MM.1S (cell line): ENCODE results near the gene TTLL1.

Source experiments
- DNase-seq: peaks from one replicate; pipeline ENCODE4 v3.0.0-alpha.2; 2015
- H2AFZ ChIP-seq: fragments of 300-600 bp; sonication (generic); 2 replicates; pipeline ENCODE4 v1.6.0; 2016; ENCODE audit warnings: antibody characterized with exemption, low read length
- H3F3A ChIP-seq: fragments of 300-600 bp; sonication (generic); 2 replicates; pipeline ENCODE4 v1.6.1; 2016; ENCODE audit warnings: mild to moderate bottlenecking, antibody characterized with exemption, low read length, moderate library complexity, mixed read lengths; ENCODE audit not compliant: insufficient read depth
- H3K27ac ChIP-seq: fragments of 300-600 bp; sonication (generic); 2 replicates; pipeline ENCODE4 v1.5.1; 2016; ENCODE audit warnings: mild to moderate bottlenecking, low read length
- H3K27me3 ChIP-seq: fragments of 300-600 bp; sonication (generic); replicated peaks from 2 replicates; pipeline ENCODE4 v1.6.0; 2016; ENCODE audit warnings: low read length; ENCODE audit not compliant: insufficient read depth
- H3K36me3 ChIP-seq: fragments of 300-600 bp; sonication (generic); replicated peaks from 2 replicates; pipeline ENCODE4 v1.6.1; 2016; ENCODE audit warnings: mild to moderate bottlenecking, low read length, mixed read lengths; ENCODE audit not compliant: insufficient read depth
- H3K4me1 ChIP-seq: fragments of 300-600 bp; sonication (generic); 2 replicates; pipeline ENCODE4 v1.6.1; 2016; ENCODE audit warnings: low read length, mixed read lengths
- H3K4me2 ChIP-seq: fragments of 300-600 bp; sonication (generic); 2 replicates; pipeline ENCODE4 v1.6.0; 2016; ENCODE audit warnings: low read depth, low read length
- H3K4me3 ChIP-seq: fragments of 300-600 bp; sonication (generic); 2 replicates; pipeline ENCODE4 v1.5.1; 2016; ENCODE audit warnings: low read length, mixed read lengths
- H3K79me2 ChIP-seq: fragments of 300-600 bp; sonication (generic); 2 replicates; pipeline ENCODE4 v1.6.1; 2016; ENCODE audit warnings: mixed run types, low read length, mixed read lengths
- H3K9ac ChIP-seq: fragments of 300-600 bp; sonication (generic); 2 replicates; pipeline ENCODE4 v1.6.1; 2016; ENCODE audit warnings: low read length, mixed read lengths
- H3K9me2 ChIP-seq: fragments of 300-600 bp; sonication (generic); replicated peaks from 2 replicates; pipeline ENCODE4 v1.6.1; 2016; ENCODE audit warnings: mild to moderate bottlenecking, low read length, mixed read lengths; ENCODE audit not compliant: insufficient read depth
- H3K9me3 ChIP-seq: fragments of 300-600 bp; sonication (generic); replicated peaks from 2 replicates; pipeline ENCODE4 v1.6.1; 2016; ENCODE audit warnings: mild to moderate bottlenecking, low read length, mixed read lengths; ENCODE audit not compliant: insufficient read depth
- H4K20me1 ChIP-seq: fragments of 300-600 bp; sonication (generic); 2 replicates; pipeline ENCODE4 v1.6.1; 2016; ENCODE audit warnings: mild to moderate bottlenecking, low read length, moderate library complexity, mixed read lengths; ENCODE audit not compliant: insufficient read depth
- CTCF ChIP-seq: fragments of 300-600 bp; sonication (generic); IDR thresholded peaks from 2 replicates; pipeline ENCODE4 v1.5.1; 2016; ENCODE audit warnings: antibody characterized with exemption, low read length, mixed read lengths
- EZH2 ChIP-seq: fragments of 300-600 bp; sonication (generic); optimal IDR thresholded peaks from 2 replicates; pipeline ENCODE3; 2017; ENCODE audit warnings: low read depth, mild to moderate bottlenecking, antibody characterized with exemption, low read length, mixed read lengths
- EZH2phosphoT487 ChIP-seq: fragments of 300-600 bp; sonication (generic); IDR thresholded peaks from 2 replicates; pipeline ENCODE4 v1.6.1; 2018; ENCODE audit warnings: antibody characterized with exemption, low read length

TTLL1 gene

GRCh38 chr22:43090130-43090789 is 1.1 kb upstream of the TTLL1 start:
- Histone ChIP-seq H3K4me2 (no peak overlapping the region), H3K27me3 (no peaks in the 10 kb centered on the region; the same call in 1 of the 2 replicates), H3K4me3 (no peak overlapping the region), H3K27ac (no peak overlapping the region), H2AFZ (no peak overlapping the region), H3K9me3 (no peaks in the 10 kb centered on the region), H3K9ac (no peak overlapping the region), H3K9me2 (no peaks in the 10 kb centered on the region), H3K36me3 (no peaks in the 10 kb centered on the region), H3K79me2 (no peaks in the 10 kb centered on the region), H3F3A (peaks cover 27% of the 10 kb centered on the region), H3K4me1 (peaks cover 18% of the 10 kb centered on the region), H4K20me1 (no peaks in the 10 kb centered on the region)
- TF ChIP-seq EZH2phosphoT487: no peak
- TF ChIP-seq EZH2: no peak
- TF ChIP-seq CTCF: peak; percentile 32
- DNase-seq: peak; percentile 67

- Histone ChIP-seq H3K4me2 (peak overlapping the region; percentile 88), H3K27me3 (no peaks in the 10 kb centered on the region), H3K27ac (peak overlapping the region; percentile 55; the same call in 1 of the 2 replicates), H3K4me3 (peak overlapping the region; percentile 74), H4K20me1 (no peaks in the 10 kb centered on the region), H3K9ac (peak overlapping the region; percentile 43), H3F3A (peaks cover 27% of the 10 kb centered on the region), H3K79me2 (no peaks in the 10 kb centered on the region), H3K4me1 (peaks cover 19% of the 10 kb centered on the region), H3K9me2 (no peaks in the 10 kb centered on the region), H3K36me3 (no peaks in the 10 kb centered on the region), H2AFZ (peak overlapping the region; percentile 99), H3K9me3 (no peaks in the 10 kb centered on the region)
- no peak for TF ChIP-seq CTCF
- no peak for TF ChIP-seq EZH2phosphoT487
- TF ChIP-seq EZH2: no peak
- no peak for DNase-seq
Observed at GRCh38 chr22:43088627-43088983, 586 bp downstream of the TTLL1 start.

- peak overlapping the region; percentile 93 for H3K27ac ChIP-seq
- no peaks in the 10 kb centered on the region for H4K20me1 ChIP-seq
- TF ChIP-seq EZH2phosphoT487: no peak
- no peak for TF ChIP-seq EZH2
- no peak for TF ChIP-seq CTCF
- peaks cover 19% of the 10 kb centered on the region for H3K4me1 ChIP-seq
- DNase-seq: peak; percentile 84
- peak overlapping the region; percentile 85 for H2AFZ ChIP-seq
- H3F3A ChIP-seq: peaks cover 27% of the 10 kb centered on the region
- no peaks in the 10 kb centered on the region for H3K9me2 ChIP-seq
- H3K4me2 ChIP-seq: peak overlapping the region; percentile 85
- peak overlapping the region; percentile 47 for H3K9ac ChIP-seq
- H3K9me3 ChIP-seq: no peaks in the 10 kb centered on the region
- H3K36me3 ChIP-seq: no peaks in the 10 kb centered on the region
- no peaks in the 10 kb centered on the region for H3K27me3 ChIP-seq
- H3K79me2 ChIP-seq: no peaks in the 10 kb centered on the region
- peak overlapping the region; percentile 26; the same call in 1 of the 2 replicates for H3K4me3 ChIP-seq
Observed at GRCh38 chr22:43085658-43086606, 3.3 kb downstream of the TTLL1 start.
